Upper lobe of left lung (tissue), 6 donors: ENCODE results near the gene FIP1L1. TPM values are rescaled to one million over a fixed set of nuclear protein-coding genes. Genes with fewer than 3 reads are reported as not detected.

Experiments
- ATAC-seq, 2 donors: fragments of 200-7000 bp; cut with Tn5 transposase; one replicate each; pipeline ENCODE4 v1.9.1; 2022; ENCODE audit warnings: mild to moderate bottlenecking in 2 of 2, moderate library complexity in 2 of 2; ENCODE audit not compliant: low FRiP score in 2 of 2
- DNase-seq, 2 donors: peaks; one replicate each; pipeline ENCODE4 v3.0.0-alpha.2; 2019 to 2020
- H3K27ac ChIP-seq, 4 donors: fragments of 200-600 bp; sonication (generic); one replicate each; pipeline ENCODE4 v1.5.1; 2016 to 2019
- H3K27me3 ChIP-seq, 4 donors: fragments of 200-600 bp; sonication (generic); one replicate each; pipeline ENCODE4 v1.5.1; 2017 to 2019
- H3K36me3 ChIP-seq, 4 donors: fragments of 200-600 bp; sonication (generic); one replicate each; pipeline ENCODE4 v1.5.1; 2016 to 2019
- H3K4me1 ChIP-seq, 4 donors: fragments of 200-600 bp; sonication (generic); one replicate each; pipeline ENCODE4 v1.5.1; 2018 to 2019
- H3K4me3 ChIP-seq, 4 donors: fragments of 200-600 bp; sonication (generic); one replicate each; pipeline ENCODE4 v1.5.1; 2017 to 2019; ENCODE audit warnings: mild to moderate bottlenecking in 2 of 4, moderate library complexity in 1 of 4
- H3K9me3 ChIP-seq, 4 donors: fragments of 200-600 bp; sonication (generic); one replicate each; pipeline ENCODE4 v1.5.1; 2018 to 2019
- CTCF ChIP-seq, 6 experiments: fragments of 450-650 bp in 4 of 6; fragments of 200-600 bp in 2 of 6; sonication (generic) in 2 of 6; IDR thresholded peaks; one replicate each; pipeline ENCODE4 v1.5.1; 2016 to 2019; ENCODE audit warnings: antibody characterized with exemption in 6 of 6
- EP300 ChIP-seq, 4 donors: sonication (generic); formaldehyde crosslinking; IDR thresholded peaks; one replicate each; pipeline ENCODE4 v1.5.1; 2017; ENCODE audit warnings: antibody characterized with exemption in 4 of 4, control low read depth in 2 of 4
- POLR2A ChIP-seq, 4 donors: fragments of 450-650 bp; IDR thresholded peaks; one replicate each; pipeline ENCODE4 v1.5.1; 2016 to 2017; ENCODE audit warnings: antibody characterized with exemption in 4 of 4, mild to moderate bottlenecking in 2 of 4
- POLR2AphosphoS5 ChIP-seq, 2 donors: sonication (generic); formaldehyde crosslinking; IDR thresholded peaks; one replicate each; pipeline ENCODE4 v1.5.1; 2017; ENCODE audit warnings: antibody characterized with exemption in 2 of 2
- WGBS, 2 donors: methylation state at CpG; one replicate each; pipeline ENCODE4 v1.1.5; 2017 to 2018; 5-methylcytosine and 5-hydroxymethylcytosine counted together
- total RNA-seq, 6 donors: library from RNA; depleted of rRNA in 4 of 6; stranded (reverse); fragments of >200 nt in 4 of 6; gene quantifications; one replicate each; pipeline versions ENCODE4 v1.1.0 to v1.2.1, GENCODE V29; 2016 to 2021
- donor health status: DM: no; HTN: no; CAD: no; lungs with moderate emphysema.
- donor health status: DM: no; HTN: yes; CAD: no; lungs with severe emphysema.

The FIP1L1 gene
- total RNA-seq, 6 donors from 2014 or later = 30.0 to 67.9 (median 39.7) TPM

- WGBS, 2 donors = 98 to 100% methylated on average over 3 of the region's 3 CpGs
- H3K27me3 ChIP-seq = no peaks in the 10 kb centered on the region
- H3K27ac ChIP-seq = no peak overlapping the region
- H3K4me3 ChIP-seq = no peak overlapping the region
- H3K9me3 ChIP-seq = no peaks in the 10 kb centered on the region
- TF ChIP-seq EP300 (IDR thresholded peaks at IDR 0.05) (no peak), POLR2A (IDR thresholded peaks at IDR 0.05) (no peak), CTCF (IDR thresholded peaks at IDR 0.05) (no peak), POLR2AphosphoS5 (IDR thresholded peaks at IDR 0.05) (no peak)
- no peak for ATAC-seq
- no peak for DNase-seq
- H3K4me1 ChIP-seq = no peaks in the 10 kb centered on the region
- peaks cover 0 to 8% (median 0%) of the 10 kb centered on the region in 4 donors for H3K36me3 ChIP-seq
These were observed 41.8 kb downstream of the FIP1L1 start for GRCh38 chr4:53419208-53419607.

- no peak for ATAC-seq
These were observed 44.4 kb downstream of the FIP1L1 start for GRCh38 chr4:53421791-53422190.

GRCh38 chr4:53422367-53422766, 44.9 kb downstream of the FIP1L1 start:
- no peak for DNase-seq
- no peak overlapping the region for H3K27ac ChIP-seq
- no peak for TF ChIP-seq POLR2A (IDR thresholded peaks at IDR 0.05)
- TF ChIP-seq CTCF (IDR thresholded peaks at IDR 0.05) = no peak
- TF ChIP-seq EP300 (IDR thresholded peaks at IDR 0.05) = no peak
- TF ChIP-seq POLR2AphosphoS5 (IDR thresholded peaks at IDR 0.05) = no peak
- H3K4me3 ChIP-seq = no peak overlapping the region
- no peaks in the 10 kb centered on the region for H3K9me3 ChIP-seq
- peaks cover 0 to under 1% (median 0%) of the 10 kb centered on the region in 4 donors for H3K36me3 ChIP-seq
- H3K27me3 ChIP-seq = no peaks in the 10 kb centered on the region
- no peaks in the 10 kb centered on the region for H3K4me1 ChIP-seq
- ATAC-seq = no peak
- WGBS, 2 donors = 97 to 100% methylated on average over 1 of the region's 1 CpG

More at GRCh38 chr4:53421791-53422190, 44.4 kb downstream of the FIP1L1 start:
- 92 to 97% methylated on average over 2 of the region's 2 CpGs for WGBS, 2 donors
- no peaks in the 10 kb centered on the region for H3K27me3 ChIP-seq
- H3K27ac ChIP-seq = no peak overlapping the region
- no peak overlapping the region for H3K4me3 ChIP-seq
- no peaks in the 10 kb centered on the region for H3K4me1 ChIP-seq
- H3K36me3 ChIP-seq = peaks cover 0 to 3% (median 0%) of the 10 kb centered on the region in 4 donors
- H3K9me3 ChIP-seq = no peaks in the 10 kb centered on the region
- no peak for DNase-seq
- TF ChIP-seq CTCF (IDR thresholded peaks at IDR 0.05) = no peak

GRCh38 chr4:53424280-53424679, 46.8 kb downstream of the FIP1L1 start:
- Histone ChIP-seq H3K4me1 (no peaks in the 10 kb centered on the region), H3K27me3 (no peaks in the 10 kb centered on the region), H3K36me3 (peaks cover 0 to 19% (median 11%) of the 10 kb centered on the region in 4 donors), H3K4me3 (no peak overlapping the region), H3K9me3 (no peaks in the 10 kb centered on the region), H3K27ac (no peak overlapping the region)
- ATAC-seq (no peak), DNase-seq (no peak)
- no peak for TF ChIP-seq CTCF (IDR thresholded peaks at IDR 0.05)
- TF ChIP-seq EP300 (IDR thresholded peaks at IDR 0.05) = no peak
- TF ChIP-seq POLR2A (IDR thresholded peaks at IDR 0.05) = no peak
- TF ChIP-seq POLR2AphosphoS5 (IDR thresholded peaks at IDR 0.05) = no peak

- ATAC-seq = no peak
- no peaks in the 10 kb centered on the region for H3K4me1 ChIP-seq
- no peaks in the 10 kb centered on the region for H3K27me3 ChIP-seq
- H3K4me3 ChIP-seq = no peak overlapping the region
- TF ChIP-seq POLR2A (IDR thresholded peaks at IDR 0.05) (no peak), CTCF (IDR thresholded peaks at IDR 0.05) (no peak), POLR2AphosphoS5 (IDR thresholded peaks at IDR 0.05) (no peak), EP300 (IDR thresholded peaks at IDR 0.05) (no peak)
- no peak for DNase-seq
- peaks cover 0 to 40% (median 11%) of the 10 kb centered on the region in 4 donors for H3K36me3 ChIP-seq
- no peaks in the 10 kb centered on the region for H3K9me3 ChIP-seq
- H3K27ac ChIP-seq = no peak overlapping the region
These were observed 49.9 kb downstream of the FIP1L1 start for GRCh38 chr4:53427366-53427765.
